Measurements from ENCODE around the gene INO80E. TPM values are rescaled to one million over a fixed set of nuclear protein-coding genes. Genes with fewer than 3 reads are reported as not detected.

INO80E gene
- total RNA-seq, 2 experiments from 2014 or later = 84.1 to 94.0 TPM

GRCh38 chr16:29987371-29988085 lies 8.5 kb upstream of the INO80E start:
- H3K27me3 Mint-ChIP-seq = no peaks in the 10 kb centered on the region
- H3K4me3 Mint-ChIP-seq = no peak overlapping the region
- ChIA-PET CTCF (interaction anchor here (0.9 kb wide), 1 partner anchor 11 kb away, joined by 3 read pairs; no protein-coding TSS in a partner anchor), POLR2A (no interaction called here)
- H3K27ac Mint-ChIP-seq = no peak overlapping the region
- H3K4me1 Mint-ChIP-seq (ENCODE audit: low read depth) = no peaks in the 10 kb centered on the region
- no peaks in the 10 kb centered on the region for H3K9me3 Mint-ChIP-seq
- no peak for DNase-seq
- intact Hi-C loops (cut with micrococcal nuclease) = no loop called here
- H3K36me3 Mint-ChIP-seq = peaks cover 43% of the 10 kb centered on the region

DNA sequence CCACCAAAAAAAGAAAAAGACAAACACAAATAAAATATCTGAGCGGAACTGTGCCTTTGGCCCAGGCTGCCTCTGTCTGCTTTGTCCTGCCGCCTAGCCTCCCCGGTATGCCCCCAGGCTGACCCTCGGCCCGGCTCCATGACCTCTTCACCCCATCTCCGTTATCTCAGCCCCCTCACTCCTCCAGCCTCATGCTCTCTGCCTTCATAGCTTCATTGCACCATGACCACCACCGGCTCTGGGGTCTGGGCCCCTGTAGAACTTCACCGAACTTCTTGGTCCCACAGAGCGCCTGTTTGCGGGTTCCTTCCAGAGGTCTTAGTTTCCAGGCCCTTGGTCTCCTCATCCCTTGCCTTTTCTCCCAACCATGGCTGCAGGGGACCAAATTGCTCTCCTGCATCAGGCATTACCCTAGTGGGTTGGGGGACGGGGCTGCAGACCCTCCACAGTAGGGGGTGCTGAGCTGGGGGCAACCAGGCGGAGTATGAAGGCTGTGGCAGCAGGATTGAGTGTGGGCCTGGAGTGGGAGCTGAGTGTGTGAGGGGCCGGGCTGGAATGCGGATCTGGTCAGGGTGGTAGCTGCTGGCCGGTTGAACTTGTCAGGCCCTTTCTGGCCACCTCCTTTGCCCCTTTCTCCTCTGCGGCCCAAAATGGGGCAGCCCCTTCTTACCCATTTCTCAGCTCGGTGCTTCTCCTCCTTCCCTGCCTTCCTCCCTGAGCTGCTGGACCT lies 7.5 kb upstream of the INO80E start:
- intact Hi-C loops (cut with micrococcal nuclease) = no loop called here
- Mint-ChIP-seq H3K9me3 (no peaks in the 10 kb centered on the region), H3K36me3 (peaks cover 36% of the 10 kb centered on the region), H3K27ac (no peak overlapping the region), H3K4me3 (no peak overlapping the region), H3K4me1 (ENCODE audit: low read depth) (peaks cover under 1% of the 10 kb centered on the region), H3K27me3 (no peaks in the 10 kb centered on the region)
- ChIA-PET POLR2A (no interaction called here), CTCF (no interaction called here)
- no peak for DNase-seq

- Mint-ChIP-seq H3K27me3 (no peaks in the 10 kb centered on the region), H3K4me1 (ENCODE audit: low read depth) (peaks cover 8% of the 10 kb centered on the region), H3K4me3 (no peak overlapping the region), H3K9me3 (no peaks in the 10 kb centered on the region), H3K27ac (no peak overlapping the region), H3K36me3 (peaks cover 31% of the 10 kb centered on the region)
- no peak for DNase-seq
- intact Hi-C loops (cut with micrococcal nuclease) = no loop called here
- ChIA-PET POLR2A (no interaction called here), CTCF (no interaction called here)
Observed at GRCh38 chr16:29989111-29989858, 6.8 kb upstream of the INO80E start.

DNA sequence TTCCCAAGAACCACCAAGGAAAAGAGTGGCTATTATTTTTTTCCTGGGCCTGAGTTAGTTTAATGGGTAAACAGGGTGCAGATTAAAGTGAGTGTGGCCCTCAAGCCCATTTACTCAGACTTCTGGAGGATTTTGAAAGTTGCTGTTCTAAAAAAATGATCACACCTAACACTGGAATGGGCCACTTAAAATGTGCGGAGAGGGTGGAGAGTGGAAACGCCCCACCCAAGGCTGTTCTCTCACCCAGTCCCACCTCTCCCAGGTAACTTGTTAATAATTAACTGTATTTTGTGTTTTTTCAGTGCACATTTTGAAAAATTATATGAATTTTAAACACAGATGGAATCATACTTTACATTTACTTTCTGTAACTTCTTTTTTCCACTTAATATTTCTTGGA lies 6.0 kb upstream of the INO80E start:
- no peaks in the 10 kb centered on the region for H3K9me3 Mint-ChIP-seq
- POLR2A ChIA-PET = no interaction called here
- H3K36me3 Mint-ChIP-seq = peaks cover 24% of the 10 kb centered on the region

DNA sequence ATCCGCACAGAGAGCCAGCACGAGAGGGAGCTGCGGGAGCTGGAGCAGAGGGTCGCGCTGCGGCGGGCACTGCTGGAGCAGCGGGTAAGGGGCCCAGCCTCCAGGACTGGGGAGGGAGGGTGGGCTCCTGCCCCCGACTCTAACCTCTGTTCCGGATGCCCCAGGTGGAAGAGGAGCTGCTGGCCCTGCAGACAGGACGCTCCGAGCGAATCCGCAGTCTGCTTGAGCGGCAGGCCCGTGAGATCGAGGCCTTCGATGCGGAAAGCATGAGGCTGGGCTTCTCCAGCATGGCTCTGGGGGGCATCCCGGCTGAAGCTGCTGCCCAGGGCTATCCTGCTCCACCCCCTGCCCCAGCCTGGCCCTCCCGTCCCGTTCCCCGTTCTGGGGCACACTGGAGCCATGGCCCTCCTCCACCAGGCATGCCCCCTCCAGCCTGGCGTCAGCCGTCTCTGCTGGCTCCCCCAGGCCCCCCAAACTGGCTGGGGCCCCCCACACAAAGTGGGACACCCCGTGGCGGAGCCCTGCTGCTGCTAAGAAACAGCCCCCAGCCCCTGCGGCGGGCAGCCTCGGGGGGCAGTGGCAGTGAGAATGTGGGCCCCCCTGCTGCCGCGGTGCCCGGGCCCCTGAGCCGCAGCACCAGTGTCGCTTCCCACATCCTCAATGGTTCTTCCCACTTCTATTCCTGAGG lies 5.0 kb upstream of the INO80E start:
- intact Hi-C loops (cut with micrococcal nuclease) = no loop called here
- POLR2A ChIA-PET = interaction anchor here (0.5 kb wide), 2 partner anchors 64 to 137 kb away, joined by 3 to 4 read pairs; no protein-coding TSS in a partner anchor
- Mint-ChIP-seq H3K27ac (no peak overlapping the region), H3K27me3 (no peaks in the 10 kb centered on the region), H3K4me1 (ENCODE audit: low read depth) (peaks cover 16% of the 10 kb centered on the region), H3K4me3 (no peak overlapping the region), H3K36me3 (peaks cover 21% of the 10 kb centered on the region), H3K9me3 (no peaks in the 10 kb centered on the region)
- CTCF ChIA-PET = no interaction called here
- DNase-seq = no peak

More for the DNA sequence above, 6.0 kb upstream of the INO80E start:
- CTCF ChIA-PET = no interaction called here
- intact Hi-C loops (cut with micrococcal nuclease) = no loop called here
- H3K4me1 Mint-ChIP-seq (ENCODE audit: low read depth) = peaks cover 16% of the 10 kb centered on the region
- H3K27ac Mint-ChIP-seq = no peak overlapping the region
- H3K4me3 Mint-ChIP-seq = no peak overlapping the region
- no peak for DNase-seq
- H3K27me3 Mint-ChIP-seq = no peaks in the 10 kb centered on the region

DNA sequence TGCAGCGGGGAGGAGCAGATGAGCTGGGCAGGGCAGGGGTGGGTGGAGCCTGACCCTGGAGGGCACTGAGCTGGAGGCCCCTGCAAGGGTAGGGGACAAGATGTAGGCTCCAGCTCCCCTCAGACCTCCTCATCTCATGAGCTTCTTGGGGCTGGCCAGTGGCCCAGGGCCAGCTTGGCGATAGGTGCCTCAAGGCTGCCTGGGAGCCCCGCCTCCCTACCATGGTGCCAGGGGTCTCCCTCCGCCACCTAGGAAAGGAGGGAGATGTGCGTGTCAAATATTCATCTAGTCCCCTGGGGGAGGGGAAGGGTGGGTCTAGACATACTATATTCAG lies 4.5 kb upstream of the INO80E start:
- H3K4me1 Mint-ChIP-seq (ENCODE audit: low read depth) = peaks cover 16% of the 10 kb centered on the region
- H3K27me3 Mint-ChIP-seq = no peaks in the 10 kb centered on the region
- H3K9me3 Mint-ChIP-seq = no peaks in the 10 kb centered on the region
- peaks cover 19% of the 10 kb centered on the region for H3K36me3 Mint-ChIP-seq
- ChIA-PET CTCF (no interaction called here), POLR2A (interaction anchor here (0.5 kb wide), 1 partner anchor 138 kb away, joined by 4 read pairs; no protein-coding TSS in a partner anchor)
- no peak overlapping the region for H3K4me3 Mint-ChIP-seq
- H3K27ac Mint-ChIP-seq = no peak overlapping the region
- intact Hi-C loops (cut with micrococcal nuclease) = no loop called here
- no peak for DNase-seq

GRCh38 chr16:29992344-29992967 lies 3.6 kb upstream of the INO80E start:
- intact Hi-C loops (cut with micrococcal nuclease) = no loop called here
- Mint-ChIP-seq H3K9me3 (no peaks in the 10 kb centered on the region), H3K27ac (peak overlapping the region; percentile 21), H3K4me1 (ENCODE audit: low read depth) (peaks cover 21% of the 10 kb centered on the region), H3K27me3 (no peaks in the 10 kb centered on the region), H3K4me3 (no peak overlapping the region), H3K36me3 (peaks cover 19% of the 10 kb centered on the region)
- ChIA-PET POLR2A (interaction anchor here (1.8 kb wide), 1 partner anchor 9 kb away, joined by 5 read pairs; no protein-coding TSS in a partner anchor), CTCF (no interaction called here)
- DNase-seq = no peak

DNA sequence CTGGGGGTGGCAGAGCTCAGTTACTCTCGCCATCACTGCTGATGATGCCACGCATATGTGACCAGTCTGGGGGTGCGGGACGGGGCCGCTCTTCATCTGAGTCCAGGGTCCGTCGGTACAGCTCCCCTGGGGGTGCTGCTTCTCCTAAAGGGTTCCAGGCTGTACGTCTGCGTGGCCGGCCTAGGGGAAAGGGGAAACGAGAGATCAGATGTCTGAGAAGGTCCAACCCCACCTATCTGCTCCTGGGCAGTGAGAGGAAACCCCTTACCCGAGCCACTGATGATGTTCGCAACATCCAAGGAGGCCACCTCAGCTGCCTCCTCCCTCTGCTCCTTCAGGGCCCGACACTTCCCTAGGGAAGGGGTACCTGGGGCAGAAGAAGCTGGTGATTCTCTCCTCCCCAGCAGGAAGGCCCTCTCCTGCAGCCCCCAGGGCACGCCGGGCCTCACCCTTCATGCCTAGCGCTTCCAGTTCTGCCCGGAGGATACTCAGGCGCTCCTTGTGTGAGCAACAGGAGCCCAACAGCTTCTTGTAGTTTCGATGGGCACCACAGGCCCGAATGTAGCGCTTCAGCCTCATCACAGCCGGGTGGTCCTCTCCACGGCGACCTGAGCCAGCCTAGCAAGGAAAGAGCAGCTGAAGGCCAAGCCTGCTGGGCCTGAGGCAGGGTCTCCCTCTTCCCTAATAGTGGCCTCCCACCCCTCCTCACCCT lies 2.7 kb upstream of the INO80E start:
- CTCF ChIA-PET = interaction anchor here (1.0 kb wide), 2 partner anchors 12 to 39 kb away, joined by 3 read pairs; no protein-coding TSS in a partner anchor
- Mint-ChIP-seq H3K9me3 (no peaks in the 10 kb centered on the region), H3K4me3 (peak overlapping the region; percentile 99), H3K4me1 (ENCODE audit: low read depth) (peaks cover 26% of the 10 kb centered on the region), H3K27me3 (no peaks in the 10 kb centered on the region), H3K27ac (no peak overlapping the region), H3K36me3 (peaks cover 24% of the 10 kb centered on the region)
- no peak for DNase-seq
- POLR2A ChIA-PET = interaction anchor here (0.9 to 1.8 kb wide), 3 partner anchors 8 to 20 kb away, joined by 3 to 6 read pairs (median 5); partner anchors contain the start of gene TAOK2
- intact Hi-C loops (cut with micrococcal nuclease) = no loop called here

- peaks cover 26% of the 10 kb centered on the region for H3K36me3 Mint-ChIP-seq
- no peaks in the 10 kb centered on the region for H3K9me3 Mint-ChIP-seq
- POLR2A ChIA-PET = interaction anchor here (0.9 to 1.9 kb wide), 7 partner anchors 8 to 542 kb away, joined by 3 to 6 read pairs (median 5); partner anchors contain the start of genes ASPHD1, TAOK2 and TMEM219
- peaks cover 29% of the 10 kb centered on the region for H3K4me1 Mint-ChIP-seq (ENCODE audit: low read depth)
- H3K27ac Mint-ChIP-seq = peak overlapping the region; percentile 99
- no peak for DNase-seq
- H3K27me3 Mint-ChIP-seq = no peaks in the 10 kb centered on the region
- intact Hi-C loops (cut with micrococcal nuclease) = loop anchor here (2.0 kb wide), 1 partner anchor 131 kb away; the partner anchor contains the start of gene CDIPT
- H3K4me3 Mint-ChIP-seq = peak overlapping the region; percentile 99
- CTCF ChIA-PET = interaction anchor here (1.0 kb wide), 3 partner anchors 12 to 293 kb away, joined by 3 read pairs; no protein-coding TSS in a partner anchor
Observed at GRCh38 chr16:29993903-29994599, 2.0 kb upstream of the INO80E start.

DNA sequence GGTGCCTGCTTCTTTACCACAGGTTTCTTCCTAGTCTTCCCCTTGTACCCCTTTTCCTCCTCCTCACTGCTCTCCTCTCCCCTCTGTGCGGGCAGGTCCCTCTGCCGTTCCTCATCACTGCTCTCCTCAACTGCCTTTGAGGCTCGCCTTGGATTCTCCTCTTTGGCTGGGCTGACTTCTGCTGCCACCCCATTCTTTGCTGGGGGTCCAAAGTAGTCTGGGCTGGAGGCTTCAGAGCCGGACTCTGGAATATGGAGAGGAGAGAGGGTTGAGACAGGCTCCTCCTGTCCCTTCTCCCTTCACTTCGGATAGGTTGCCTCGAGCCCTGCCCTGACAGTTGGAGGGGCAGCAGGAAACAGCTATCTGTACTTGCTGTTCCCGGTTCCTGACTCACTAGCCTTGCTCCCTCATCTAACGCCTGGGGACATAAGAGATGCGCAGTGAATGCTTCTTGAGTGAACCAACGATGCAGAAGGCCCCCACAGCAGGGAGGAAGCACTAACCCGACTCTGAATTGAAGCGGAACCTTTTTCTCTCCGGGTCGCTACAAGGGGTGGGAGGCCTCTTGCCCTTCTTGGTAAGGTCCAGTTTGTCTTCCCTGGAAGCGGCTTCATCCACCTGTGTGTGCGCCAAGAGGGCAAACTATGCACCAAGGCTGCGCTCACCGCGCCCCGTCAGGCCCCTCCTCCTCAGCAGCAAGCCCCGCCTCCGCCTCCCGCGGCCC lies 1.3 kb upstream of the INO80E start:
- H3K4me3 Mint-ChIP-seq = peak overlapping the region; percentile 99
- H3K4me1 Mint-ChIP-seq (ENCODE audit: low read depth) = peaks cover 33% of the 10 kb centered on the region
- H3K9me3 Mint-ChIP-seq = no peaks in the 10 kb centered on the region
- H3K36me3 Mint-ChIP-seq = peaks cover 28% of the 10 kb centered on the region
- intact Hi-C loops (cut with micrococcal nuclease) = loop anchor here (2.0 to 5.0 kb wide), 3 partner anchors 32 to 187 kb away; partner anchors contain the start of genes CDIPT, MAZ and TMEM219
- no peaks in the 10 kb centered on the region for H3K27me3 Mint-ChIP-seq
- POLR2A ChIA-PET = interaction anchor here (0.8 to 2.6 kb wide), 10 partner anchors 9 to 541 kb away, joined by 3 to 16 read pairs (median 5); partner anchors contain the start of genes ASPHD1, KCTD13, KIF22 and TAOK2
- CTCF ChIA-PET = interaction anchor here (0.9 to 1.1 kb wide), 5 partner anchors 11 to 294 kb away, joined by 3 to 4 read pairs (median 4); partner anchors contain the start of genes TBX6 and TLCD3B
- DNase-seq = peak; percentile 82
- H3K27ac Mint-ChIP-seq = peak overlapping the region; percentile 99

All from activated CD4-positive, alpha-beta memory T cell treated with anti-CD3 and anti-CD28 coated beads for 36 hours (primary cell).